HG03135 (cell line): ENCODE results near the gene COL13A1.

Experiments used
- ATAC-seq: cut with Tn5 transposase; IDR thresholded peaks from one replicate; pipeline ENCODE4 v1.9.1; 2021; ENCODE audit warnings: mild to moderate bottlenecking, moderate library complexity; ENCODE audit not compliant: unreplicated experiment

The COL13A1 gene

GRCh38 chr10:69901628-69902505 is 100.2 kb downstream of the COL13A1 start:
- ATAC-seq = no peak

GRCh38 chr10:69902835-69903535 is 101.3 kb downstream of the COL13A1 start:
- ATAC-seq = no peak

- no peak for ATAC-seq
Measured at GRCh38 chr10:69904533-69904932, 102.8 kb downstream of the COL13A1 start.

GRCh38 chr10:69906425-69906824 is 104.7 kb downstream of the COL13A1 start:
- ATAC-seq = no peak

GRCh38 chr10:69907517-69907916 is 105.8 kb downstream of the COL13A1 start:
- no peak for ATAC-seq

GRCh38 chr10:69908124-69908523 is 106.4 kb downstream of the COL13A1 start:
- ATAC-seq = no peak

GRCh38 chr10:69910561-69910960 is 108.9 kb downstream of the COL13A1 start:
- no peak for ATAC-seq

- ATAC-seq = no peak
Measured at GRCh38 chr10:69911613-69912528, 110.2 kb downstream of the COL13A1 start.

GRCh38 chr10:69912589-69912988 is 110.9 kb downstream of the COL13A1 start:
- no peak for ATAC-seq

- ATAC-seq = no peak
Measured at GRCh38 chr10:69913606-69914382, 112.1 kb downstream of the COL13A1 start.

GRCh38 chr10:69914398-69915214 is 112.9 kb downstream of the COL13A1 start:
- no peak for ATAC-seq

GRCh38 chr10:69915215-69915560 is 113.5 kb downstream of the COL13A1 start:
- no peak for ATAC-seq

GRCh38 chr10:69916118-69916517 is 114.4 kb downstream of the COL13A1 start:
- ATAC-seq = no peak

- no peak for ATAC-seq
Measured at GRCh38 chr10:69918036-69918435, 116.3 kb downstream of the COL13A1 start.

- ATAC-seq = no peak
Measured at GRCh38 chr10:69919250-69919649, 117.5 kb downstream of the COL13A1 start.

- no peak for ATAC-seq
Measured at GRCh38 chr10:69925111-69925510, 123.4 kb downstream of the COL13A1 start.

- no peak for ATAC-seq
Measured at GRCh38 chr10:69928339-69928738, 126.6 kb downstream of the COL13A1 start.

GRCh38 chr10:69929575-69929974 is 127.9 kb downstream of the COL13A1 start:
- ATAC-seq = no peak

- no peak for ATAC-seq
Measured at GRCh38 chr10:69934768-69935167, 133.1 kb downstream of the COL13A1 start.

- ATAC-seq = no peak
Measured at GRCh38 chr10:69936091-69936490, 134.4 kb downstream of the COL13A1 start.
